ENCODE results near the gene DGKD. TPM values are rescaled to one million over a fixed set of nuclear protein-coding genes. Genes with fewer than 3 reads are reported as not detected.

Gene DGKD
- total RNA-seq, 1 experiment from 2014 or later, result 52.0 TPM

DNA sequence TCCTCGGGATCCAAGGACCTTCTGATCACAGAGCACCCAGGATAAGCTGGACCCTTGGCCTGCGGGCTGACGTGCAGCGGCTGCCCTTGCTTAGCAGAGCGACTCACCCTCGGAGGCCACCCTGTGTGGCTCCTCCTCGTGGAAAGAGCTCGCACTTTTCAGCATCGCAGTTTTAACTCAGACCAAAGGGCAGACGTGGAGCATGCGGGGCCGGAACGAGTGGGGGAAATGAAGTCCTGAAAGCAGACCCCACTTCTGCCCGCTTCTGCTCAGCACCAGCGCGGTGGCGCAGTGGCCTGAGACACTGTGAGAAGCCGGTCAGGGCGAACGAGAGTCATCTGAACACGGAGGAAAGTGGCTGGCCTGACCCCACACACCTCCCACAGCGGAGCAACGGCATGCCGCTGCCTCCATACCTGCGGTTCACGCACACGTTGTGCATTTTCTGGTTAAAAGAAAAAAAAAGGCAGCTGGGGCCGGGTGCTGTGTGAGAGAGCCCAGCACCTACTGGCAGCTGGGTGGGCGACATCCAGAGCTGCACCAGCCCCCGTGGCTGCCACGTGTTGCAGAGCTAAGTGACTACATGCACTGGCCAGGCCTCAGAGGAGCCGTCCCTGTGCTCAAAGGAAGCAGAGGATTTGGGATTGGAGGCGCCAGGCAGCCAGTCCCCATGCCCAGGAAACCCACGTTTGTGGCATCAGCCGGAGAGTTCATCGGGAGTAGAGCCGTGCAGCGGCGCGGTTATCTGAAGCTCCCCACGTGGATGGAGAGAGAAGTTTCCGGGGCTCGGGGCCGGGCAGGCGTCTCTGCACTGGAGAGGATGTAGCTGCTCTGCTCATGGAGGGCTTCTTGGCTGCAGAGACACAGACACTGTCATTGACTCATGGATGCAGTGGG, 122.6 kb downstream of the DGKD start:
- Histone ChIP-seq H4K20me1 (ENCODE audit: insufficient read depth) (no peaks in the 10 kb centered on the region), H3K36me3 (ENCODE audit: control insufficient read depth in 1 of 2, insufficient read depth in 2 of 2, low read length in 2 of 2) (peaks cover 0 to 5% of the 10 kb centered on the region in 2 experiments; a peak in 2 of 4 replicates), H3K9me3 (ENCODE audit: control insufficient read depth in 1 of 2, insufficient read depth in 1 of 2, low read depth in 1 of 2, low read length in 2 of 2) (no peaks in the 10 kb centered on the region), H3K27me3 (ENCODE audit: insufficient read depth, low read length) (no peaks in the 10 kb centered on the region), H3K9ac (ENCODE audit: low read length) (no peak overlapping the region), H3K9me2 (ENCODE audit: insufficient read depth) (no peaks in the 10 kb centered on the region), H3K27ac (ENCODE audit: low read depth, low read length) (no peak overlapping the region), H3K4me2 (ENCODE audit: low read length) (no peak overlapping the region), H3K79me2 (ENCODE audit: insufficient read depth, low read length) (no peaks in the 10 kb centered on the region), H2AFZ (ENCODE audit: low read depth, low read length, poor library complexity, severe bottlenecking) (no peak overlapping the region), H3K4me3 (replicated peaks in 1 of 2; ENCODE audit: low read depth in 1 of 2, low read length in 2 of 2) (no peak overlapping the region), H3K4me1 (ENCODE audit: control insufficient read depth in 1 of 2, insufficient read depth in 2 of 2, low read length in 2 of 2) (no peaks in the 10 kb centered on the region)
- TF ChIP-seq SP1 (IDR thresholded peaks at IDR 0.05; ENCODE audit: low read depth) (no peak), CEBPB (IDR thresholded peaks at IDR 0.05; ENCODE audit: low read depth) (no peak), TCF7L2 (IDR thresholded peaks at IDR 0.05; ENCODE audit: borderline replicate concordance, extremely low read depth, insufficient read depth, insufficient read length) (no peak), RAD21 (IDR thresholded peaks at IDR 0.05; ENCODE audit: low read depth) (no peak), SRF (IDR thresholded peaks at IDR 0.05; ENCODE audit: low read depth) (no peak)
- TF ChIP-seq, protein P1, sequence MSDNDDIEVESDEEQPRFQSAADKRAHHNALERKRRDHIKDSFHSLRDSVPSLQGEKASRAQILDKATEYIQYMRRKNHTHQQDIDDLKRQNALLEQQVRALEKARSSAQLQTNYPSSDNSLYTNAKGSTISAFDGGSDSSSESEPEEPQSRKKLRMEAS (IDR thresholded peaks at IDR 0.05), result no peak
- TF ChIP-seq, protein P2, sequence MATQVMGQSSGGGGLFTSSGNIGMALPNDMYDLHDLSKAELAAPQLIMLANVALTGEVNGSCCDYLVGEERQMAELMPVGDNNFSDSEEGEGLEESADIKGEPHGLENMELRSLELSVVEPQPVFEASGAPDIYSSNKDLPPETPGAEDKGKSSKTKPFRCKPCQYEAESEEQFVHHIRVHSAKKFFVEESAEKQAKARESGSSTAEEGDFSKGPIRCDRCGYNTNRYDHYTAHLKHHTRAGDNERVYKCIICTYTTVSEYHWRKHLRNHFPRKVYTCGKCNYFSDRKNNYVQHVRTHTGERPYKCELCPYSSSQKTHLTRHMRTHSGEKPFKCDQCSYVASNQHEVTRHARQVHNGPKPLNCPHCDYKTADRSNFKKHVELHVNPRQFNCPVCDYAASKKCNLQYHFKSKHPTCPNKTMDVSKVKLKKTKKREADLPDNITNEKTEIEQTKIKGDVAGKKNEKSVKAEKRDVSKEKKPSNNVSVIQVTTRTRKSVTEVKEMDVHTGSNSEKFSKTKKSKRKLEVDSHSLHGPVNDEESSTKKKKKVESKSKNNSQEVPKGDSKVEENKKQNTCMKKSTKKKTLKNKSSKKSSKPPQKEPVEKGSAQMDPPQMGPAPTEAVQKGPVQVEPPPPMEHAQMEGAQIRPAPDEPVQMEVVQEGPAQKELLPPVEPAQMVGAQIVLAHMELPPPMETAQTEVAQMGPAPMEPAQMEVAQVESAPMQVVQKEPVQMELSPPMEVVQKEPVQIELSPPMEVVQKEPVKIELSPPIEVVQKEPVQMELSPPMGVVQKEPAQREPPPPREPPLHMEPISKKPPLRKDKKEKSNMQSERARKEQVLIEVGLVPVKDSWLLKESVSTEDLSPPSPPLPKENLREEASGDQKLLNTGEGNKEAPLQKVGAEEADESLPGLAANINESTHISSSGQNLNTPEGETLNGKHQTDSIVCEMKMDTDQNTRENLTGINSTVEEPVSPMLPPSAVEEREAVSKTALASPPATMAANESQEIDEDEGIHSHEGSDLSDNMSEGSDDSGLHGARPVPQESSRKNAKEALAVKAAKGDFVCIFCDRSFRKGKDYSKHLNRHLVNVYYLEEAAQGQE (IDR thresholded peaks at IDR 0.05; ENCODE audit: low read depth), result no peak
- no peak for ATAC-seq
- POLR2A ChIA-PET, result no interaction called here
- DNase-seq (ENCODE audit: low read depth, low spot score), result no peak
- no TSS peak for BruUV-seq (replicated peaks)
- CTCF ChIA-PET, result no interaction called here
- RAD21 ChIA-PET (ENCODE audit: low non-redundant PET in 1 of 2, low total read pairs in 2 of 2, uncharacterized antibody in 2 of 2, unreplicated experiment in 2 of 2), result no interaction called here
- intact Hi-C loops (cut with micrococcal nuclease), result no loop called here
